Measurements from ENCODE around the gene UVRAG. TPM values are rescaled to one million over a fixed set of nuclear protein-coding genes. Genes with fewer than 3 reads are reported as not detected.

Gene UVRAG
- 9.7 to 14.2 TPM (median 10.3 TPM) in 5 replicates for total RNA-seq (2022; extraction: Qiagen RNA extraction)

GRCh38 chr11:75814677-75815344 lies at the start of gene UVRAG:
TSS of gene UVRAG (plus strand) at chr11:75815210. CDS start at chr11:75815408, 198 bp downstream.

GRCh38 chr11:75768112-75768908 lies 46.7 kb upstream of the UVRAG start, which contains the start of gene DGAT2:
TSS of gene DGAT2 (plus strand) at chr11:75768778. CDS start at chr11:75768992, 214 bp downstream.

Other genes with a start within 250 kb of the UVRAG start
- 1.4 to 1.8 TPM (median 1.6 TPM) in 5 replicates for gene MAP6, start 146.2 kb upstream of the UVRAG start, total RNA-seq (2022; extraction: Qiagen RNA extraction)
- gene MOGAT2, start 97.4 kb upstream of the UVRAG start, total RNA-seq (2022; extraction: Qiagen RNA extraction) = not detected in 5 replicates
- gene DGAT2, start 46.4 kb upstream of the UVRAG start, total RNA-seq (2022; extraction: Qiagen RNA extraction) = 1.0 to 1.7 TPM (median 1.5 TPM) in 5 replicates

Data from A549 treated with AZD2906 at 1 μM for 4 hours (cell line).